Kidney tubule cell (primary cell): ENCODE measurements around the gene OR14K1.
"Not testable (repeated sequence)": the region's sequence is repeated elsewhere in the genome, so short reads cannot be mapped to it uniquely, and the experiment has no call there.

ENCODE experiments used
- DNase-seq: peaks from one replicate; pipeline ENCODE4 v3.0.0-alpha.2; 2018; ENCODE audit warnings: low spot score

OR14K1 gene

GRCh38 chr1:247738315-247738714 is at the start of gene OR14K1:
TSS of gene OR14K1 (plus strand) at chr1:247738615. CDS start at chr1:247738615, 0 bp downstream.
- no peak for DNase-seq

GRCh38 chr1:247701338-247701737 is 37.1 kb upstream of the OR14K1 start:
- DNase-seq: no peak

GRCh38 chr1:247710681-247711080 is 27.7 kb upstream of the OR14K1 start:
- DNase-seq: not testable (repeated sequence)

GRCh38 chr1:247713753-247714152 is 24.7 kb upstream of the OR14K1 start:
- no peak for DNase-seq

- no peak for DNase-seq
These were observed 21.9 kb upstream of the OR14K1 start, which contains the start of gene OR6F1 for GRCh38 chr1:247716546-247716945. TSS of gene OR6F1 (minus strand) at chr1:247716646. CDS start at chr1:247712755, 3,891 bp downstream.

- no peak for DNase-seq
These were observed 17.2 kb upstream of the OR14K1 start for GRCh38 chr1:247721222-247721621.

GRCh38 chr1:247740721-247741120 is 2.3 kb downstream of the OR14K1 start:
- no peak for DNase-seq

GRCh38 chr1:247741756-247742155 is 3.3 kb downstream of the OR14K1 start:
- no peak for DNase-seq

GRCh38 chr1:247742215-247742760 is 3.9 kb downstream of the OR14K1 start:
- peak; percentile 36 for DNase-seq

- no peak for DNase-seq
These were observed 8.0 kb downstream of the OR14K1 start for GRCh38 chr1:247746391-247746935.

GRCh38 chr1:247747616-247748015 is 9.2 kb downstream of the OR14K1 start:
- no peak for DNase-seq

- no peak for DNase-seq
These were observed 9.6 kb downstream of the OR14K1 start, which contains the start of gene OR14A2 for GRCh38 chr1:247748041-247748440. TSS of gene OR14A2 (minus strand) at chr1:247748141.

GRCh38 chr1:247749870-247750269 is 11.5 kb downstream of the OR14K1 start:
- no peak for DNase-seq

- DNase-seq: not testable (repeated sequence)
These were observed 15.9 kb downstream of the OR14K1 start for GRCh38 chr1:247754311-247754710.

GRCh38 chr1:247760456-247760855 is 22.0 kb downstream of the OR14K1 start, which contains the start of gene OR1C1:
TSS of gene OR1C1 (minus strand) at chr1:247760556. CDS start at chr1:247758406, 2,150 bp downstream.
- DNase-seq: no peak

GRCh38 chr1:247769603-247770002 is 31.2 kb downstream of the OR14K1 start:
- DNase-seq: no peak
